ENCODE data around the gene RPS6KA2.

GRCh38 chr6:166423051-166423745 lies 203.9 kb downstream of the RPS6KA2 start:
- TF ChIP-seq CTCF (IDR thresholded peaks at IDR 0.05) (no peak), POLR2A (IDR thresholded peaks at IDR 0.05) (no peak)

Measured in testis (tissue), 2 donors.